ENCODE data around the gene ZBTB39. TPM values are rescaled to one million over a fixed set of nuclear protein-coding genes. Genes with fewer than 3 reads are reported as not detected.
"Not testable (repeated sequence)": the region's sequence is repeated elsewhere in the genome, so short reads cannot be mapped to it uniquely, and the experiment has no call there.

ZBTB39 gene
- total RNA-seq, 1 experiment from 2014 or later, result 3.8 TPM

DNA sequence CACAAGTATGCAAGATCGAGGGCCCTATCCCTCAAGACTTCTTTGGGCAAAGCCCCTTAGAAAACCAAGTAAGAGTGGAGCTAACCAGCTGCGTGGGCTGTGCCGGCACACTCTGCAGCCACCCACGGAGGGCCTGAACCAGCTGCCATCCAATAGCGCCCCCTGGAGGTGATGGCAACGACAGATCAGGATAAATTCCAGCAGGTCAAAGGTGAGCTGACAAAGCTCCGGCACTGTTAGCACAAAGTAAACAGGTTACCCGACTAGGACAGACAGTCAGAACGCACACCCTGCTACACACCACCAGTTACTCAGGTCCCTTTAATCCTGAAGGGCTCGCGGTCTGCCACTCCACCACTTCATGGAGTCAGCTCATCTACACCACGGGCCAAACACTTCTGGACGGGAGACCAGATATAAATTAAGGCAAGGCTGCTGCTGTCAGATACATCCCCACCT lies 4.9 kb downstream of the ZBTB39 start:
- peak; percentile 39 for DNase-seq (ENCODE audit: low spot score)

DNA sequence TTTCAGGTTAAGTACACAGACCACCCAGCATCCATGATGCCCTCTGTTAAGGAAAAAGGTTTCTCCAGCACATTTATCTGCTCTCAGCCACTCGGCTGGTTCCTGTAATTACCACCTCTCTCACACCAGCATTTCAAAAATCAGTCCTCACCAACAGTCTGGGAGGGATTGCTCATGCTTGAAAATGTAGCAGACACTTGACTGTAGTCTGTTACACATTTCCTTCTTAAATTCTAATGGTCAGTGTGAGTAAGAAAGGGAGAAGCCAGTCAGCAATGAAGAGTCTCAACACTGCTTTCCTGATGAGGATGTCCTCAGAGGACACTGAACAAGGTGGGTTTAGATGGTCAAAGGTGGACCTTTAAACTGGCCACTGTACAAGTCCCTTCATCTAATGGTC lies 6.0 kb downstream of the ZBTB39 start:
- no peak for DNase-seq (ENCODE audit: low spot score)

DNA sequence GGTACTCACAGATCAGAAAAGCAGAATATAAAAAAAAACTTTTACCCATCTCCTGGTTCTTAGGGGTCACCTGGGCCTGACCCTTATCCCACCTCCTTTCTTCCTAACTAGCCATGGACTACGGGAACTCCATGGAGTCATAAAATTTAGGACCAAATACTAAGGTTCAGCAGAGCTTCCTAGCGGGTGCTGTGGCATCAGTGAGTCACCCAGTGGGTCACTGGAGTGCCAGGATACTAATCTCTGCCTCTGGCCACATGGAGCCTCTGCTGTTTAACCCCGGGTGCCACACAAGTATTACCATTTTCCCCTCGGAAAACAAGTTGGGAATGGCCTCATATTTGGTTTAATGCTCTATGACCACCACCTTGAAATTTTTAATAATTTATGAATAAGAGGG lies 6.9 kb downstream of the ZBTB39 start:
- no peak for DNase-seq (ENCODE audit: low spot score)

- DNase-seq (ENCODE audit: low spot score), result no peak
Observed at GRCh38 chr12:56998981-56999380, 7.4 kb downstream of the ZBTB39 start.

- DNase-seq (ENCODE audit: low spot score), result no peak
Observed at GRCh38 chr12:56998316-56998715, 8.0 kb downstream of the ZBTB39 start.

DNA sequence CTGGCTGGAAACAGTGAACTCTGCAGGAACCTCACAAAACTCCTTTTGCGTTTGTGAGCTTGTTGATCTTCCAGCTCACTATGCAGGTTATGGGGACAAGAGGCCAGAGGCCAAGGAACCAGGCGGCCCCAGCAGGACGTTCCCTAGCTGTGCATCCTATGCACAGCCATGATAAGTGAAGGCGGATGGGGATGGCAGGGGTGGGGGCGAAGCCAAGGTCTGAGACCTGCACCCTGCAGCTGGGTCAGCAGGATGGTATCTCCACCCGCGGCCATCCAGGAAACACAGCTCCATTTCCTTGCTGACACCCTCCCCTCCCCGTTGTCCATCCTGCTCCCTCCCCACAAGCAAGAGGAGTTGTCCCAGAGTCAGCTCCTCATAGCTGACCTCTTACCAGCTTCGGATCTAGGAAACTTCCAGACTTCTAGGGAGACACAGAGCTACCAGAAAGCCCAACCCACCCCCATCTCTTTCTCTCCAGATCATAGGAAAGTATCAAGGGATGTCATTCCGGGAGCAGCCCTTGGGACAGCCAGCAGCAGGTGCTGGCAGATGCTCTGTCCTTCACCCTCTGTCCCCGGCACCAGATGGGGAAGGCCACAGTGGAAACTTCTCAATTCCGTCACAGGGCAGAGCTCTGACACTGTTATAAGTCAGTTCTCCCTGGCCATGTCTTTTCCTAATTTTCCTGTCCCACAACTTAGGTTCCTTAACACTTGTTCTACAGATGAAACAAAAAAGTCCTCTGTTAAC lies 9.4 kb downstream of the ZBTB39 start:
- DNase-seq (ENCODE audit: low spot score), result no peak

DNA sequence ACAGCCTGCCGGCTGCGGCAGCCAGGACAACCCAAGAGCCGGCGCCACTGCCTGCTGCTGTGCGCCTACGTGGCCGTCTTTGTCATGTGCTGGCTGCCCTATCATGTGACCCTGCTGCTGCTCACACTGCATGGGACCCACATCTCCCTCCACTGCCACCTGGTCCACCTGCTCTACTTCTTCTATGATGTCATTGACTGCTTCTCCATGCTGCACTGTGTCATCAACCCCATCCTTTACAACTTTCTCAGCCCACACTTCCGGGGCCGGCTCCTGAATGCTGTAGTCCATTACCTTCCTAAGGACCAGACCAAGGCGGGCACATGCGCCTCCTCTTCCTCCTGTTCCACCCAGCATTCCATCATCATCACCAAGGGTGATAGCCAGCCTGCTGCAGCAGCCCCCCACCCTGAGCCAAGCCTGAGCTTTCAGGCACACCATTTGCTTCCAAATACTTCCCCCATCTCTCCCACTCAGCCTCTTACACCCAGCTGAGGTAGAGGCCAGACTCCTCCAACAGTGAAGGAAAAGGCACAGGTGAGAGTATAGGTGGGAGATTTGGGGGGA lies 10.3 kb downstream of the ZBTB39 start:
- no peak for DNase-seq (ENCODE audit: low spot score)

DNA sequence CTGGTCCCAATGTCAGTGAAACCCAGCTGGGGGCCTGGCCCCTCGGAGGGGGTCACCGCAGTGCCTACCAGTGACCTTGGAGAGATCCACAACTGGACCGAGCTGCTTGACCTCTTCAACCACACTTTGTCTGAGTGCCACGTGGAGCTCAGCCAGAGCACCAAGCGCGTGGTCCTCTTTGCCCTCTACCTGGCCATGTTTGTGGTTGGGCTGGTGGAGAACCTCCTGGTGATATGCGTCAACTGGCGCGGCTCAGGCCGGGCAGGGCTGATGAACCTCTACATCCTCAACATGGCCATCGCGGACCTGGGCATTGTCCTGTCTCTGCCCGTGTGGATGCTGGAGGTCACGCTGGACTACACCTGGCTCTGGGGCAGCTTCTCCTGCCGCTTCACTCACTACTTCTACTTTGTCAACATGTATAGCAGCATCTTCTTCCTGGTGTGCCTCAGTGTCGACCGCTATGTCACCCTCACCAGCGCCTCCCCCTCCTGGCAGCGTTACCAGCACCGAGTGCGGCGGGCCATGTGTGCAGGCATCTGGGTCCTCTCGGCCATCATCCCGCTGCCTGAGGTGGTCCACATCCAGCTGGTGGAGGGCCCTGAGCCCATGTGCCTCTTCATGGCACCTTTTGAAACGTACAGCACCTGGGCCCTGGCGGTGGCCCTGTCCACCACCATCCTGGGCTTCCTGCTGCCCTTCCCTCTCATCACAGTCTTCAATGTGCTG lies 11.0 kb downstream of the ZBTB39 start:
- DNase-seq (ENCODE audit: low spot score), result no peak

DNA sequence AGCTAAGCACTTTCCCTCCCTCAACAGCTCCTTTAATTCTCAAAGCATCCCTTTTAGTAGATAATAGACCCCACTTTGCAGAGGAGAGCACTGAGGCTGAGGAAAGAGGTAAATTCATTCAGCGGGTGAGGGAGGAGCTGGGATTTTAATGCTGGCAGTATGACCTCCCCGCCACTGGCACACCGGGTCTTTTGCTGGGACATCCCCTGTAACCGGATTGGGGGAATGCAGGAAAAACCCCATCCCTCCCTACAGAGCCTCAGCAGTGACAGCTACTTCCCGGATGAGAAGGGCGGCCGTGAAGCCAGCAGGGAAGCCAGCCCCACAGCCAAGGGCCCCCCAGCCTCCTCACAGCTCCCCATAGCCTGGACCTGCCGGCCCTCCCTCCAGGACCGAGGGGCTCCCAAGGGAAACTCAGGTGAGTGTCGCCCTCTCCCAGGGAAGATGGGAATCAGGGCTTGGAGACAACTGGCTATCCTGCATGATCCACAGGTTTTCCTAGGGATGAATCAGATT lies 12.1 kb downstream of the ZBTB39 start:
- no peak for DNase-seq (ENCODE audit: low spot score)

DNA sequence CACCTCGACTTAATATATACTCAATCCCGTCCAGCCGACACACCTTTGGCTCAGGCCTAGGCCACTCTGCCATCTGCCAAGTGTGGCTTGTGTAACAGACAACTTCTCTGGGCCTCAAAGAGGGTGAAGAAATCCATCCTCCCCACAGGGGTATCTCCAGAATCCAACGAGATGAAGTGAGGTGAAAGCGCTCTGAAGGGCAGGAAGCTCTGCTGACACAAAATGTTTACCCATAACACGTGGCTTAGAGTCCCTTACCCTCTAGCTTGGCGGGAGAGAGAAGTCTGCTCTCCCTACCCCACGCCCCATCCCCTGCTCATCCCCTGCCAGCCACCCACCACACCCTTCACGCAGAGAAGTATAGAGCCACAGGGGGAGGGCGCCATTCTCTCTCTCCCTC lies 13.0 kb downstream of the ZBTB39 start:
- DNase-seq (ENCODE audit: low spot score), result no peak

DNA sequence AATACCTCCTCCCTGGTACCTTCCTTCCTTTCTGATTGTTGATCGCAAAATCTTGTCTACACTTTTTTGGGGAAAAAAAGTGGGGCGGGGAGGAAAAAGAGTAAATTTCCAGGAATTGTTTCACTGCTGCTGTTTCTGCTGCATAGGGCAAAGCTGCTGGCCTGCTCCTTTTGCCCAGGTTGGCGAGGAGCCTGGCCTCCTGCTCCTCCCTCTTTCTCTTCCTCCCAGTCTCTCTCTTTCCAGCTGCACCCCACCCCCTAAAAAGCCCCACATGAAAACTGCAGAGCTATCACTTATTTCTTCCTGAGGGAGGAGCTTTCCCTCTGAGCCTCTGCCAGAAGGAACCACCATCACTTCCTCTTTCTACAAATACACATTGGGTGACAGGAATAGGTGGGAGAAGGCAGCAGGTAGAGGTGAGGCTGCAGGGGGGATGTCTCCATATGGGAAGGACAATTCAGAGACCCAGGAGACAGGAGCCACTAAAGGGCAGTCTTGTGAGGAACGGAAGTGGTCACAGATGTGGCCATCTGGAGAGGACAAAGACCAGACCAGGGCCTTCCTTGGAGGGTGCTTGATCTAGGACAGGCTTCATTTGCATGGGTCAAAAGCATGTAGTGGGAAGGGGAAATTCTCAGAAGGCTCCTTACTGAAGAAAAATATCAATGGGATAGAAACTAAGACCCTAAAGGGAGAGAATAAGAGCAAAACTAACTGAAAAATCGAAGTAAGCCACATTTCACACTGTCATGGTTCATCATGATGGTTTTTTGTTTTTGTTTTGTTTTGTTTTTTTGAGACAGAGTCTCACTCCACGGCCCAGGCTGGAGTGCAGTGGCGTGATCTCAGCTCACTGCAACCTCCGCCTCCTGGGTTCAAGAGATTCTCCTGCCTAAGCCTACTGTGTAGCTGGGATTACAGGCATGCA lies 14.8 kb downstream of the ZBTB39 start:
- peak; percentile 44 for DNase-seq (ENCODE audit: low spot score)

- no peak for DNase-seq (ENCODE audit: low spot score)
Observed at GRCh38 chr12:56990648-56991318, 15.6 kb downstream of the ZBTB39 start.

DNA sequence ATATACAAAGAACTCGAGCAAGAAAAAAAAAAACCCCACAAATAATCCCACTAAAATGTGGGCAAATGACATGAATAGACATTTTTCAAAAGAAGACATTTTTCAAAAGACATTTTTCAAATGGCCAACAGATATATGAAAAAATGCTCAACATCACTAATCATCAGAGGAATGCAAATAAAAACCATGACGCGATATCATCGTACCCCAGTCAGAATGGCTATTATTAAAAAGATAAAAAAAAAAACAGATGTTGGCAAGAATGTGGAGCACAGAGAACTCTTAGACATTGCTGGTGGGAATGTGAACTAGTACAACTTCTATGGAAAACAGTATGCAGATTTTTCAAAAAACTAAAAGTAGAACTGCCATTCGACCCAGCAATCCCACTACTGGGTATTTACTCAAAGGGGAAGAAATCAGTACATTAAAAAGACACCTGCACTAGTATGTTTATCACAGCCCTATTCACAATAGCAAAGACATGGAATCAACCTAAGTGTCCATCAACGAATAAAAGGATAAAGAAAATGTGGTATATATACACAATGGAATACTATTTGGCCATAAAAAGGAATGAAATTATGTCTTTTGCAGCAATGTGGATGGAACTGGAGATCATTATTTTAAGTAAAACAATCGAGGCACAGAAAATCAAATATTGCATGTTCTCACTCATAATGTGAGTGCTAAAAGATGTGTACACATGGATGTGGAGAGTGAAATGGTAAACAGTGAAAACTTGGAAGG lies 16.3 kb downstream of the ZBTB39 start:
- no peak for DNase-seq (ENCODE audit: low spot score)

DNA sequence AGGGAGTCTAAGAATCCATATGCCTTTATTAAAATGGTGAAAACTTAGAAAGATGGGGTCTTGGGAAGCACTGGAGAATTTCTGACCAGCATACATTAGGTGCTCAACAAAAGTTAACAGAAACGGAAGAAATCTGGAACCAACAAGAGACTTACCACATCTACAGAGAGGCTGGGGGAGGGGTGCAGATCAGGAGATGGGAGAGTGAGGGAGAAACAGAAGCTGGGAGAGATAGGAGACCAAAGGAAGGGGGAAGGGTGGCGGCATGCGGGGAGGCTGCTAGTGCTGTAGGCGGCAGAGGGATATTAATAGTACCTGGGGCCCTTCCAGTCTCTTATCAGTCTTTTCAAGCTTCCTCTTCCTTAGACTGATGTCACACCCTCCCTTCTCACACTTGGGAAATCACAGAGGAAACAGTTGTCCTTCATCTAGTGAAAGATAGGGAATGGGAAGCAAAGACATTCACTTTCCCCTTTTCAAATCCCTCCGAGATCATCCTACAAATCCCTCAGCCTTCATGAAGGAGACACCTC lies 18.1 kb downstream of the ZBTB39 start:
- no peak for DNase-seq (ENCODE audit: low spot score)

DNA sequence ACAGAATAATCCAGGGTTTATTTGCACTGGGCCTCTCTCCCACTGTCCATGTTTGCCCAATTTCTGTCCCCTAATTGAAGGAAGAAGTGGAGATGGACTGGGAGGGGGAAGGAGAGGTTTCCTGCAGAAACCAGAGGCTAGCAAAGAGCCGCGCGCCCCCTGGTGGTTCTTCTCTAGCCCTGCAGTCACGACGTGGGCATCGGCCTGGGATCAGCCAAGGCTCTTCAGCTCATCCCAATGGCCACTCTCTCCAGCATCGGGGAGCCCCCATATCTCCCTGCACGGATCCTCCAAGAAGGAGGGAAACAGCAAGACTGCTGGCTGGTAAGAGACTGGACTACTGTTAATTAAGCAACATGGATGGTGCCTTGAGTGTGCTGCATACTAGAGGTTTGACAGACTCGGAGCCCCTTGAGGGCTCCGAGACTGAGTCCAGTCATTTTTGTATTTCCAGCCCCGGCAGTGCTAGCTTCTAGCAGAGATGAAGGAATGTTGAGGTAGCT lies 18.7 kb downstream of the ZBTB39 start:
- DNase-seq (ENCODE audit: low spot score), result peak; percentile 57

DNA sequence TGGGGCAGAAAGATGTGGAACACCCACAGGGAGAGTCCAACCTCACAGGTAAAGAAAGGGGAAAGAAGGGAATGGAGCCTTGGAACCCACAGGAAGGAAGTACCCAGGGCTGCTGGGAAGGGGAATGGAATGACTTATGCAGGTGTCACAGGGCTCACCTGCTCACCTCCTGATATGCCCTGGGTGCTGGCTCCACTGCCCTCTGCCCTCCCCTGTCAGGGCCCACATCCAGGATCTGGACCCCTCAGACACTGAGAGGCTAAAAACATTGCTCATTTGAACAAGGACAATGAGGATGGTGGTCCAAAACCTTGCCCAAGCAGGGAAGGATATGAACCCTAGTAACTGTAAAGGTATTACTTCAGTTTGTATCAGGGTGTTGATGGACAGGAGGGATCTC lies 19.3 kb downstream of the ZBTB39 start:
- no peak for DNase-seq (ENCODE audit: low spot score)

GRCh38 chr12:56985714-56986113 lies 20.6 kb downstream of the ZBTB39 start:
- not testable (repeated sequence) for DNase-seq (ENCODE audit: low spot score)

DNA sequence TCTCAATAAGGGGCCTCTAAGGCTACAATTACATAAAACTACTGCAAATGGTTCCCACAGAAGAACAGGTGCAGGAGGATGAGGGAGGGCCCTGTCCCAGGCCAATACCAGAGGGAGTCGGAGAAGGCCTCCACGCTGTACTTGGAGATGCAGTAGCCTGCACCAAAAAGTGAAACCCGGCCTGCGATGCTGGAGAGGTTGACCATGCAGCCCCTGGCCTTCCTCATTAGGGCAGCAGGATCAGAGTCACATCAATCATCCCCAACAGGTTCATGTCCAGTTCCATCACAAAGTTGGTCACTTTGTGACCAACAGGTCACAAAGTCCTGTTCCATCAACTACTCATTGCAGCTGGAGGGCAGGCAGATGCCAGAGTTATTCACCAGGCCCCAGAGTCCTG lies 23.0 kb downstream of the ZBTB39 start:
- DNase-seq (ENCODE audit: low spot score), result no peak

GRCh38 chr12:56982578-56983236 lies 23.6 kb downstream of the ZBTB39 start:
- DNase-seq (ENCODE audit: low spot score), result not testable (repeated sequence)
